H54 (cell line): ENCODE results near the gene VPS13A.
"Not testable (repeated sequence)": the region's sequence is repeated elsewhere in the genome, so short reads cannot be mapped to it uniquely, and the experiment has no call there.

Source experiments
- DNase-seq: peaks from one replicate; pipeline ENCODE4 v3.0.0; 2011; ENCODE audit warnings: low spot score, mixed read lengths; ENCODE audit not compliant: insufficient read length
- FAIRE-seq: peaks from 3 replicates; lab custom pipeline; 2011; peaks lifted over from hg19 to GRCh38; lab: Jason Lieb, UNC
- POLR2A ChIP-seq: IDR thresholded peaks from 2 replicates; pipeline ENCODE4 v1.6.1; 2011; ENCODE audit warnings: low read depth, mild to moderate bottlenecking, low read length

VPS13A gene

DNA sequence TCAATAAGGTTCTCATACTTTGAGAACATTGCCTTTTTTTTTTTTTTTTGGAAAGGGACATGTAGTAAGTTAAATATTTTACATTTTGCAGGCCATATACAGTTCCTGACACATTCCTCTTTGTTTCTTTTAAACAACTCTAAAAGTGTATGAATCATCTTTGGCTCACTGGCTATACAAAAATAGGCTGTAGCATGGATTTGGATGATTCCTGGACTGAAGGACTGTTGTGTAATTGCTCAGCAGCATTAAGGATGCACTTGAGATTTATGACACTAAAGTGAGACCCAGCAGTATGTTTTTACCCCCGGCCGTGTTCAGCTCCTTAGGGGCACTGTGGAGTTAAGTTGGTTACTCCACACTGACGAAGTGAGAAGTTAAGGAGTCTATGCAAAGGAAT lies 41.3 kb downstream of the VPS13A start:
- no peak for TF ChIP-seq POLR2A
- DNase-seq (peak; percentile 35), FAIRE-seq (peak; percentile 100)

DNA sequence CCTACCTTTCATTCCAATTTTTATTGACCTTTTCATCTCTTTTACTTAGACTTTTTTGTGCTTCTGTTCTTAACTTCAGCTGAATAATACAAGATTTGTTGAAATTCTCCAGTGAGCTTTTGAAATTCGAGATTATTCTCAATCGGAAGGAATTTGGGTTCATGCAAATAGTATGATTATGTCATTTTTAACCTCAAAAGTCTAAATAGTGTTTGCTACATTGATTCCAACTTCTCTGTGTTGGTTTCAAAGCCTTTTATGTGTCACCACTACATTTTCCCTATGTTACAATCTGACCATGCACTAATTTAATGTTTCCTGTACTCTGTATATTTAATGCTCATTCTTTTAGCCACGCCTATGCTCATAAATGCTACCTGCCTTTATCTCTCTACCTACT lies 44.1 kb downstream of the VPS13A start:
- DNase-seq (no peak), FAIRE-seq (no peak)
- TF ChIP-seq POLR2A = no peak

DNA sequence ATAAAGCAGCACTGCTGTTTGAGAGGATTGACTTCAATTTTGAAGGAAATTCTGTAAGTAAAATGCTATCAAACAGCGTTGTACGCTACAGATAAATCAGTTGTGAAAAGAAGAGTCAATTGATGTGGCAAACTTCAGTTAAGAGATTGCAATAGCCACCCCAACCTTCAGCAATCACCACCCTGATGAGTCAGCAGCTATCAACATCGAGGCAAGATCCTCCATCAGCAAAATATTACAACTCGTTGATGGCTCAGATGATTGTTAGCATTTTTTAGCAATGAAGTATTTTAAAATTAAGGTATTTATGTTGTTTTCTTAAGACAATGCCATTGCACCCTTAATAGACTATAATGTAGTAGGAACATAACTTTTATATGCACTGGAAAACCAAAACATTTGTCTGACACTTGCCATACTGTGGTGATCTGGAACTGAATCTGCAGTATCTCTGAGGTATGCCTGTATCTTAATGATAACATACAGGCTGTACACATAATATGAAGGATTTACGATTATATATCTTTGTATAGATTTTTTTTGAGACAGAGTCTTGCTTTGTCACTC lies 47.5 kb downstream of the VPS13A start:
- peak; percentile 98 for FAIRE-seq
- no peak for DNase-seq
- TF ChIP-seq POLR2A = no peak

DNA sequence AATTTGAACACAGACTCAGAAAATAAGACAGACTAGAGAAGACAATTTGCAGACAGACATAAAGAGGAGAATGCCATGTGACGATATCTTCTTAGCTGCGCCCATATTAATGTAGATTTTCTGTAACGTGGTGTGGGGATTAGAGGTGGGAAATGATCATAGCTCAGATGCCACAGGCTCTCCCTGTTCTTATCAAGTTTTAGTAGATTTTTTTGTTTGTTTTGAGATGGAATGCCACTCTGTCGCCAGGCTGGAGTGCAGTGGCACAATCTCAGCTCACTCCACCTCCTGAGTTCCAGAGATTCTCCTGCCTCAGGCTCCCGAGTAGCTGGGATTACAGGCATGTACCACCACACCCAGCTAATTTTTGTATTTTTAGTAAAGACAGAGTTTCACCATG lies 59.4 kb downstream of the VPS13A start:
- DNase-seq (no peak), FAIRE-seq (no peak)
- TF ChIP-seq POLR2A = no peak

DNA sequence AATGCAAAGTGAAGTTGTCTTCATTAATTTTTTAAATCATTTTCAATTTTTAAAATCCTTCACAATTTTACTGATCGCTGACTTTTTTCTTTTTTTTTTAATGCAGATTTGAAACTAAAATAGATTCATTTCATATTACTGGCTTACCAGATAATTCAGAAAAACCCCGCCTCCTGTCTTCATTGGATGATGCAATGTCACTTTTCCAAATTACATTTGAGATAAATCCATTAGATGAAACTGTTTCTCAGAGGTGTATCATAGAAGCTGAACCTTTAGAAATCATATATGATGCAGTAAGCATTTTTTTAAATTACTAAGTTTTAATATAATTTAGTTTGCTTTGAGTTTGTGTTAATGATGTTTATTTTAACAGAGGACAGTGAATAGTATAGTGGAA lies 60.6 kb downstream of the VPS13A start:
- FAIRE-seq = no peak
- DNase-seq = no peak
- TF ChIP-seq POLR2A = no peak

DNA sequence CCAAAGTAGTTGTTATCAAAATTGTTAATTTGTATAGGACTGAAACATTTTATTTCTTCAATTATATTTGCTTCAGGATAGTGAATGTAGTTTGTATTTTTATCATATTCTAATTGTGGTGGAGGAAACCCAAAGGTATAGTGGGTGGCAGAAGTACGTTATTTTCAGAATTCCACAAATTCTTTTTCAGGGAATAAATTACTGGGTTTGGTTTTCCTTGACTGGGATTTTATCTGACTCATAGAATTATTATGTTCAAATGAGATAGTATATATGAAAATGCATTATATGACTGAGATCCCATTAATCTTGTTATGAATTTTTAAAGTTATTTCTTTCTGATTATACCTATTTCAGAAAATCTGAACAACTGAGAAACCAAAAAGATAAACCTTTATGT lies 73.7 kb downstream of the VPS13A start:
- no peak for TF ChIP-seq POLR2A
- FAIRE-seq = no peak
- DNase-seq = no peak

DNA sequence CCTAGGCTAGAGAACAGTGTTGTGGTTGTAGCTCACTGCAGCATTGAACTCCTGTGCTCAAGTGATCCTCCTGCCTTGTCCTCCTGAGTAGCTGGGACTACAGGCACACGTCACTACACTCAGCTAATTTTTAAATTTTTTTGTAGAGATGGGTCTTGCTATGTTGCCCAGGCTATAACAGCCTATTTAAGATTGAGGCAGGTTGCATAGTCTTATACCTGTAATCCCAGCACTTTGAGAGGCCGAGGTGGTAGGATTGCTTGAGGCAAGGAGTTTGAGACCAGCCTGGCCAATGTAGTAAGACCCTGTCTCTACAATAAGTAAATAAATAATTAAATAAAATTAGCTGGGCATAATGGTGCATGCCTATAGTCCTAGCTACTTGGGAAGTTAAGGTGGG lies 79.9 kb downstream of the VPS13A start:
- TF ChIP-seq POLR2A = no peak
- DNase-seq = no peak
- no peak for FAIRE-seq

DNA sequence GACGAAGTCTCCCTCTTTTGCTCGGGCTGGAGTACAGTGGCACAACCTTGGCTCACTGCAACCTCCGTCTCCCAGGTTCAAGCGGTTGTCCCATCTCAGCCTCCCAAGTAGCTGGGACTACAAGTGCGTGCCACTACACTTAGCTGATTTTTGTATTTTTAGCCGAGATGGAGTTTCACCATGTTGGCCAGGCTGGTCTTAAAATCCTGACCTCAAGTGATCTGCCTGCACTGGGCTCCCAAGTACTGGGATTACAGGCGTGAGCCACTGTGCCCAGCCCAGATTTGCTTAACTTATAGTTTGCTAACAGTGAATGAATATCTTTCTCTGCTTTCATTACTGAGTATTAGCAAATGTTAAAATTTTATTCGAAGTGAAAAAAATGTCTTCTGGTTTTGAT lies 84.3 kb downstream of the VPS13A start:
- no peak for DNase-seq
- no peak for TF ChIP-seq POLR2A
- no peak for FAIRE-seq

DNA sequence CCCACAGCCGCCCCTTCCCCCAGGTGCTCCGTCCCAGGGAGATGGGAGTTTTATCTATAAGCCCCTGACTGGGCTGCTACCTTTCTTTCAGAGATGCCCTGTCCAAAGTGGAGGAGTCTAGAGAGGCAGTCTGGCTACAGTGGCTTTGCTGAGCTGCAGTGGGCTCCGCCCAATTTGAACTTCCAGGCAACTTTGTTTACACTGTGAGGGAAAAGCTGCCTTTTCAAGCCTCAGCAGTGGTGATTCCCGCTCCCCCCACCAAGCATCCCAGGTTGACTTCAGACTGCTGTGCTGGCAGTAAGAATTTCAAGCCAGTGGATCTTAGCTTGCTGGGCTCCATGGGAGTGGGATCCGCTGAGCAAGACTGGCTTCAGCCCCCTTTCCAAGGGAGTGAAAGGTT lies 90.4 kb downstream of the VPS13A start:
- DNase-seq = not testable (repeated sequence)

DNA sequence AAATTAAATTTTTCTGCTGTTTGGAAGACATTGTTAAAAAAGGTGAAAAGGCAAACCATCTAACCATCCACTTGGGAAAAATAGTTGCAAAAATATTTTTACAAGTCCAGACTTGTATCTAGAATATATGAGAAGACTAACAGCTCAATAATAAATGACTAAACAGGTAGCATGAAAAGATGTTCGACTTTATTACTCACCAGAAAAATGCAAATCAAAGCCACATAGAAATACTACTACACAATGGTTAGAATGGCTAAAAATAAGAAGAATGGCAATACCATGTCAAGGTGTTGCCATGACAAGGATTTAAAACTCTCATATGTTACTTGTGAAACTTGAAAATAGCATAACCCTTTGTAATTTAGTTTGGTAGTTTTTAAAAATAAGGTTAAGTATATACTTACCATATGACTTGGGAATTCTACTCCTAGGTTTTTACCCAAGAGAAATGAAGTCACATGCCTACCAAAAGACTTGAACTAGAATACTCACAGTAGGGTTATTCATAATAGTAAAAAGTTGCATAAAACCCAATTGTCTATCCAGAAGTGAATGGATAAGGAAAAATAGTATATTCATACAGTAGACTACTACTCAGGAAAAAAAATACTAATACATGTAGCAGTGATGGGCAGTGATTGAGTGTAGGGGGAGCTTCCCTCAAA lies 93.8 kb downstream of the VPS13A start:
- peak; percentile 85 for FAIRE-seq
- TF ChIP-seq POLR2A = no peak
- DNase-seq = no peak

More for the DNA sequence above, 90.4 kb downstream of the VPS13A start:
- not testable (repeated sequence) for FAIRE-seq

DNA sequence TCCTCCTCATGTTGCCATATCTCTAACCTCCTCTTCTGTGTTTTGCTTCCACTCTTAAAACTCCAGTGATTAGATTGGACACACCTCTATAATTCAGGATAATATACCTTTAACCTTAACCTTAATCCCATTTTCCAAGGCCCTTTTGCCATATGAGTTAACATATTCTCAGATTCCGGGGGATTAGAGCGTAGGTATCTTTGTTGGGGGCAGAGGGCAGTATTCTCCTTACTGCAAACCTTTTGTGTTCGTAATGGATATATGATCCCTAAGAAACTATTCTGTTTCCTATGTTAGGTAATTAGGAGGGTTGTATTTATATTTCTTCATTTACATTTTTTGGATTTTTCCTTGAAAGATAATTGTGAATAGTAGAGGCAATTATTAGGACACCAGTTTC lies 99.5 kb downstream of the VPS13A start:
- peak; percentile 62 for FAIRE-seq
- TF ChIP-seq POLR2A = no peak
- DNase-seq = no peak

DNA sequence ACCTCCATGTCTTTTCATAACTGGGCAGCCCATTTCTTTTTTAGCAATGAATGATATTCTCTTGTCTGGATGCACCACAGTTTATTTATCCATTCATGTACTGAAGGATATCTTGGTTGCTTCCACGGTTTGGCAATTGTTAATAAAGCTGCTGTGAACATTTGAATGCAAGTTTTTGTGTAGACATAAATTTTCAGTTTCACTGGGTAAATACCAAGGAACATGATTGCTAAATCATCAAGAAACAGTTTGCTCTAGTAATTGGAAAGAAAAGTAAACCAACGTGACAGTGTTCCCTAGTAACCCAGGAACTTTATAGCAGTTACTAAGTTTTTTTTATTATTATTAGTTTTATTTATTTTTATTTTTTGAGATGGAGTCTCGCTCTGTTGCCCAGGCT lies 100.4 kb downstream of the VPS13A start:
- FAIRE-seq (no peak), DNase-seq (no peak)
- TF ChIP-seq POLR2A = no peak

DNA sequence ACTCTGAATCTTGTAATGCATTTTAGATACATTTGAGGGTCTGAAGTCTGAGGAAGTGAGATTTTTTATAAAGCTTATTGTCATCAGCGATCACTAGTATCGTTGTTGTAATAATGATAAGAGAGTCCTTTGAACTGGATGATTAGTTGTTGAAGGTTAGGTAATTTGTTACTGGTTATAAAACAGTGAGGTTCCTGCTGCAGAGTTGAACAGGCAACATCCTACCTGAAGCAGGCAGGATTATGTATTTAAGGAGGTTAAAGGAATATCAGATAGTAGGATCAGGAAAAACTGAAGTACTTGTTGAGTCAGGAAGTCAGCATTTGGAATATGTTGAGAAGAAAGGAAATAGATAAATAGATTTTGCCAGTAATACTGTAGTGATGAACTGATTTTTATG lies 106.7 kb downstream of the VPS13A start:
- FAIRE-seq (peak; percentile 93), DNase-seq (no peak)
- TF ChIP-seq POLR2A = no peak

DNA sequence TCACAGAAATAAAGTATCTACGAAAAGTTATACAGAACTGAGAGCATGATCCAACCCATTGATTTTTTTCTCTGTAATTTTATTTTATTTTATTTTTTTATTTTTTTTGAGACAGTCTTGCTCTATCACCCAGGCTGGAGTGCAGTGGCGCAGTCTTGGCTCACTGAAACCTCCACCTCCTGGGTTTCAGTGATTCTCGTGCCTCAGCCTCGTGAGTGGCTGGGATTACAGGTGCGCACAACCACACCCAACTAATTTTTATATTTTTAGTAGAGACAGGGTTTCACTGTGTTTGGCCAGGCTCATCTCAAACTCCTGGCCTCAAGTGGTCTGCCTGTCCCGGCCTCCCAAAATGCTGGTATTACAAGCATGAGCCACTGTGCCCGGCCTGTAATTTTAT lies 107.3 kb downstream of the VPS13A start:
- FAIRE-seq (no peak), DNase-seq (no peak)
- TF ChIP-seq POLR2A = no peak

DNA sequence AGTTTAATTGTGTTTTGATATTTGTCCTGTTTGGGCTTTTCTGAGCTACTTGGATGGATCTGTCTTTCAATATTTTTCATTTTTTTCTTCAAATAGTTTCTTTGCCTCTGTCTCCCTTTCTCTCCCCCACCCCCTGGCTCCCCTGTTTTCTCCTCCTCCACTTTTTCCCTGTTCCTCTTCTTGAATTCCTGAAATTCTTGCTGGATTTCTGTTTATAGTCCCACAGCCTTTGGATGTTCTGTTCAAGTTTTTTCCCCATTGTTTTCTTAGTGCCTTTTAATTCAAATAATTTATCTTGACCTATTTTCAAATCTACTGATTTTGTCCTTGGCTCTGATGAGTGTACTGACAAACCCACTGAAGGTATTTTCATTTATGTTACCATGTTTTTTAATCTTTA lies 113.0 kb downstream of the VPS13A start:
- FAIRE-seq (peak; percentile 85), DNase-seq (no peak)

More for the DNA sequence above, 113.0 kb downstream of the VPS13A start:
- no peak for TF ChIP-seq POLR2A
